Body of pancreas (tissue), 4 donors: ENCODE measurements around the gene RCOR1.

Source experiments
- CTCF ChIP-seq, 7 experiments: fragments of 450-650 bp in 4 of 7; fragments of 200-600 bp in 3 of 7; sonication (generic) in 3 of 7; IDR thresholded peaks; one replicate each; pipeline ENCODE4 v1.5.1; 2016 to 2019; ENCODE audit warnings: antibody characterized with exemption in 7 of 7
- POLR2A ChIP-seq, 3 donors: fragments of 450-650 bp; IDR thresholded peaks; one replicate each; pipeline ENCODE4 v1.6.1; 2016; ENCODE audit warnings: antibody characterized with exemption in 3 of 3, mild to moderate bottlenecking in 2 of 3

- TF ChIP-seq CTCF (IDR thresholded peaks at IDR 0.05) (no peak), POLR2A (IDR thresholded peaks at IDR 0.05) (no peak)
Measured at GRCh38 chr14:102589761-102590290, 2.6 kb upstream of the RCOR1 start.
